Neural progenitor cell (in vitro differentiated cells): ENCODE measurements around the gene TMEM123.
"Not testable (repeated sequence)": the region's sequence is repeated elsewhere in the genome, so short reads cannot be mapped to it uniquely, and the experiment has no call there.

Experiments used
- CTCF ChIP-seq: fragments of 200-600 bp; sonication (generic); IDR thresholded peaks from 2 replicates; pipeline ENCODE4 v1.5.1; 2017; ENCODE audit warnings: antibody characterized with exemption, mild to moderate bottlenecking
- EZH2phosphoT487 ChIP-seq: fragments of 200-600 bp; sonication (generic); IDR thresholded peaks from 2 replicates; pipeline ENCODE4 v1.6.1; 2017; ENCODE audit warnings: antibody characterized with exemption

DNA sequence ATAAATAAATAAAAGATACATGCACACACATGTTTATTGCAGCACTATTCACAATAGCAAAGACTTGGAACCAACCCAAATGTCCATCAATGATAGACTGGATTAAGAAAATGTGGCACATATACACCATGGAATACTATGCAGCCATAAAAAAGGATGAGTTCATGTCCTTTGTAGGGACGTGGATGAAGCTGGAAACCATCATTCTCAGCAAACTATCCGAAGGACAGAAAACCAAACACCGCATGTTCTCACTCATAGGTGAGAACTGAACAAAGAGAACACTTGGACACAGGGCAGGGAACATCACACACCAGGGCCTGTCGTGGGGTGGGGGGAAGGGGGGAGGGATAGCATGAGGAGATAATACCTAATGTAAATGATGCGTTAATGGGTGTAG, 7.9 kb downstream of the TMEM123 start:
- TF ChIP-seq CTCF, EZH2phosphoT487: not testable (repeated sequence)
